GM12801 (cell line): Measurements from ENCODE around the gene TRIOBP.

Source experiments
- TF ChIP-seq, protein P1 (sequence below): IDR thresholded peaks from one replicate; pipeline ENCODE4 v1.5.1; 2011; ENCODE audit warnings: control low read depth; ENCODE audit not compliant: insufficient read length; ENCODE audit errors: extremely low read depth

TRIOBP gene

DNA sequence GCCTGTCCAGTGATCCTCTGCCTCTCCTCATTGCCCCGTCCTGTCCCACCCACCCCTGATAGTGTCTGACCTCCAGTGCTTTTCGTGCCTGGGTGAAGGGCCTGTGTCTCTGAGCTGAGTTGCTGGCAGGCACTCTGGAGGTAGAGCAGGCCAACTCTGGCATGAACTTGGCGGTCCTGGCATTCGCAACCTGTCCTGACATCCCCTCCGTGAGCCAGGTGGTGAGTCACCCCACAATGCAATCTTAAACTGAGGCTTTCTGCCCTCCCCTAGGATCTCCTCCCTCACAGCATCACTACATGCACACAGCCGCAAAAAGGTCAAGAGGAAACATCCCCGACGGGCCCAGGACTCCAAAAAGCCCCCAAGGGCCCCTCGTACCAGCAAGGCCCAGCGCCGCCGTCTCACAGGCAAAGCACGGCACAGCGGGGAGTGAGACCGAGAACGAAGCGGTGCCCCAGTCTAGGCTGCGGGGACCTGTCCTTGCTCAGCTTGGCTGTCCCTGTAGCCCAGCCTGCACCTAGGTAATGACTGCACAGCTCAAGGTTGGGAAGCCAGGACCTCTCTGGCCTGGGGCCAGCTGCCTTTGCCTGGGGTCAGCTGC lies 5.8 kb upstream of the TRIOBP start:
- TF ChIP-seq, protein P1, sequence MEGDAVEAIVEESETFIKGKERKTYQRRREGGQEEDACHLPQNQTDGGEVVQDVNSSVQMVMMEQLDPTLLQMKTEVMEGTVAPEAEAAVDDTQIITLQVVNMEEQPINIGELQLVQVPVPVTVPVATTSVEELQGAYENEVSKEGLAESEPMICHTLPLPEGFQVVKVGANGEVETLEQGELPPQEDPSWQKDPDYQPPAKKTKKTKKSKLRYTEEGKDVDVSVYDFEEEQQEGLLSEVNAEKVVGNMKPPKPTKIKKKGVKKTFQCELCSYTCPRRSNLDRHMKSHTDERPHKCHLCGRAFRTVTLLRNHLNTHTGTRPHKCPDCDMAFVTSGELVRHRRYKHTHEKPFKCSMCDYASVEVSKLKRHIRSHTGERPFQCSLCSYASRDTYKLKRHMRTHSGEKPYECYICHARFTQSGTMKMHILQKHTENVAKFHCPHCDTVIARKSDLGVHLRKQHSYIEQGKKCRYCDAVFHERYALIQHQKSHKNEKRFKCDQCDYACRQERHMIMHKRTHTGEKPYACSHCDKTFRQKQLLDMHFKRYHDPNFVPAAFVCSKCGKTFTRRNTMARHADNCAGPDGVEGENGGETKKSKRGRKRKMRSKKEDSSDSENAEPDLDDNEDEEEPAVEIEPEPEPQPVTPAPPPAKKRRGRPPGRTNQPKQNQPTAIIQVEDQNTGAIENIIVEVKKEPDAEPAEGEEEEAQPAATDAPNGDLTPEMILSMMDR, result no peak

DNA sequence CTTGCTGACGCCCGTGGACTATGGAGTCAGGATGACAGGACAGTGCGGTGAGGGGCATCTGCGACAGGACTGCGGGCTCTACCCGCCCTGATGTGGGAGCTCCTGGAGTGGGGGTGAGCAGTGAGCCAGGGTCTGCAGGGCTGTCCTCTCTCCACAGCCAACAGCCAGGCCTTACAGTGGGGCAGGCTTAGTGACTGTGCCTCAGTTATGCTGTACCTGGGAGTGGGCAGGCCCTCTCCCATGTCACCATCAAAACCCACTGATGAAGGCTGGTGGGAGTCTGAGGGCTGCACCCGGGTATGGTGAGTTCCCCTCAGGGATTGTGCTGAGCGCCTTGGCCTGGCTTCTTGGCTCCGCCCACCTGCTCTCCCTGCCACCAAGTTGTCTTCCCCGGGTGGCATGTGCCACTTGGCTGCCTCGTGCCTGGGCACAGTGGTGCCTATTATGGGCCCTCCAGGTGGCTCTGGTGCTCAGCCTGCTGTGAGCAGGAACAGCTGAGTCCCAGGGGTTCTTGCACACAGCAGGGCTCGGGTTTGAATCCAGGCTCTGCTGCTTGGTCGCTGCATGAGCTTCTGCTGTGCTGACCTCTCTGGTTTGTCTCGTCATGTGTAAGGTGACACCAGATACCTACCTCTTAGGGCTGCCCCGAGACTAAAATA lies 4.1 kb upstream of the TRIOBP start:
- TF ChIP-seq, protein P1, result no peak

DNA sequence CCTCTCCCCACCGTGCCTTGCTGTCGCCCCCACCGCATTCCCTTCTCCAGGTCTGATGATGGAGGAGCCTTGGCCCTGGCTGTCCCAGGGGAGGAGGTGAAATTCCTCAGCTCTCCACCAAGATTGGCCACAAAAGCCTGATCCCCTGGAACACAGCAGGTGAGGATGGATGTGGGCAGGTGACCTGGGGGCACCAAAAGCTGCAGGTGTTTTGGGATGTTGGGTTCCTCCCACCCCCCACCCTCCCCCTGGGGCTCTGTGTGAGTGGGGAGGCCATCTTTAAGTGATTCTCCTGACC lies 639 bp downstream of the TRIOBP start:
- TF ChIP-seq, protein P1, result no peak

DNA sequence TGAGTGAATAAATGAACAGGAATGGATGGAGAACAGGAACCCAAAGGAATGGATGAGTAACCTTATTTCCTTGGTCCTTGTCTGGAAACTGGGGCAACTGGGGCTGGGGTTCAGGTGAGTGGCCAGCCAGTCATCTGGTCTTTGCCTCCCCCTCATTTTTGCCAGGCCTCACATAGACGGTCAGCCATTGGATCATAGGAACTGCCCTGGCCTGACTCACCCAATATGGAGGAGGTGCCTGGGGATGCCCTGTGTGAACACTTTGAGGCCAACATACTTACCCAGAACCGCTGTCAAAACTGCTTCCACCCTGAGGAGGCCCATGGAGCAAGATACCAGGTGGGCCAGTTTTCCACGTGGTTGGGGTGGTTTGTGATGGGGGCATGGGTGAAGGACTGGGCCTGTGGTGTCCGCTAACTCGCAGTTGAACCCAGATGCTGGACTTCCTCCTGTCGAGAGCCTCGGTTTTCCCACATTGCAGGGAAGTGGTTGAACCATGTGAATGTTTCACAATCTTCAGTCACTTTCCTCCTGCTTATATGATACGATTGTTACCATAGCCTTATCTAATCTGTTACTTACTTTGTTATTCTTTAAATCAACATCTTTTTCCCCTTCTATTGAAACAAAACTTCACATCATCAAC lies 4.4 kb downstream of the TRIOBP start:
- TF ChIP-seq, protein P1, result no peak

DNA sequence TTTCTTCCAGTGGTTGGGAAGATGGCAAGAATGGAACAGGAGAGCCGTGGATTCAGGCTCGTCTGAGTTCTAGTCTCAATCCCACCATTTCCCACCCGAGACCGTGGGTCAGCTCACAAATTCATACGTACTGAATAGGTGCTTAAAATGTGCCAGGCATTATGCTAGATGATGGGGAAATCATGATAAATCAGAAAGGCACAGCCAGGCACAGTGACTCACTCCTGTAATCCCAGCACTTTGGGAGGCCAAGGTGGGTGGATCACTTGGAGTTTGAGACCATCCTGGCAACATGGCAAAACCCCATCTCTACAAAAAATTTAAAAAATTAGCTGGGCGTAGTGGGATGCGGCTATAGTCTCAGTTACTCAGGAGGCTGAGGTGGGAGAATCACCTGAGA lies 7.1 kb downstream of the TRIOBP start:
- TF ChIP-seq, protein P1, result no peak

DNA sequence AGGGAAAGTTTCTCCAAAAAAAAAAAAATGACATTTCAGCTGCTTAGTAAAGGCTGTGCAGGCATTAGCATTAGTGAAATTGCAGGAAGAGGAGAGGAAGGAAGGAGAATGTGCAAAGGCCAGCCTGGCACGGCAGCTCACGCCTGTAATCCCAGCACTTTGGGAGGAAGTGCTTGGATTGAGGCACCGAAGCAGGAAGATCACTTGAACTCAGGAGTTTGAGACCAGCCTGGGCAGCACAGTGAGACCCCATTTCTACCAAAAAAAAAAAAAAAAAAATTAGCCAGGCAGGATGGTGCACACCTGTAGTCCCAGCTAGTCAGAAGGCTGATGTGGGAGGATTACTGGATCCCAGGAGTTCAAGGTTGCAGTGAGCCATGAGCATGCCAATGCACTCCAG lies 7.8 kb downstream of the TRIOBP start:
- TF ChIP-seq, protein P1, result no peak

DNA sequence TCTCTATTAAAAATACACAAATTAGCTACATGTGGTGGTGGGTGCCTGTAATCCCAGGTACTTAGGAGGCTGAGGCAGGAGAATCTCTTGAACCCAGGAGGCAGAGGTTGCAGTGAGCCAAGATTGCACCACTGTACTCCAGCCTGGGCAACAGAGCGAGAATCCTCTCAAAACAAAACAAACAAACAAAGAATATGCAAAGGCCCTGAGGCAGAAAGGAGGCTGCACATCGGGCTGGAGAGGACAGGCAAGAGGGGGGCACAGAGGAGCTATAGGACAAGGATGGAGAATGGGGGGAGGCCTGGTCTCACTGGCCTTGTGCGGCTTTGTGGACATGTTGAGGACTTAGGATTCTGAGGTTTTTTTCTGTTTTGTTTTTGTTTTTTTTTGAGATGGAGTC lies 8.4 kb downstream of the TRIOBP start:
- TF ChIP-seq, protein P1, result no peak
